Measurements from ENCODE around the gene NLK.

GRCh38 chr17:28043296-28043695 is 819 bp downstream of the NLK start:
- no peak for TF ChIP-seq EP300 (conservative IDR thresholded peaks at IDR 0.05; ENCODE audit: poor library complexity, severe bottlenecking)
- TF ChIP-seq POLR2AphosphoS5 (IDR thresholded peaks at IDR 0.05), result no peak
- no peak for TF ChIP-seq CTCF (IDR thresholded peaks at IDR 0.05; ENCODE audit: poor library complexity, severe bottlenecking)
- no peak for TF ChIP-seq TAF1 (IDR thresholded peaks at IDR 0.05; ENCODE audit: low read depth)
- TF ChIP-seq REST (IDR thresholded peaks at IDR 0.05; ENCODE audit: borderline replicate concordance), result no peak
- no peak for TF ChIP-seq EZH2 (IDR thresholded peaks at IDR 0.05; ENCODE audit: borderline replicate concordance, insufficient read depth, low read length, poor library complexity, severe bottlenecking)

Data from neural cell (in vitro differentiated cells).